WERI-Rb-1 (cell line): Measurements from ENCODE around the gene GANAB.
"Not testable (repeated sequence)": the region's sequence is repeated elsewhere in the genome, so short reads cannot be mapped to it uniquely, and the experiment has no call there.

Experiments
- DNase-seq: peaks from one replicate; pipeline ENCODE4 v3.0.0-alpha.2; 2020
- H3K27ac ChIP-seq: fragments of 250-450 bp; sonication (Bioruptor Pico); 2 replicates; pipeline ENCODE4 v1.5.1; 2020; ENCODE audit warnings: mild to moderate bottlenecking, moderate library complexity
- H3K27me3 ChIP-seq: fragments of 250-450 bp; sonication (Bioruptor Pico); 2 replicates; pipeline ENCODE4 v1.5.1; 2021; ENCODE audit warnings: mild to moderate bottlenecking, low read depth, moderate library complexity; ENCODE audit not compliant: insufficient read depth, severe bottlenecking
- H3K36me3 ChIP-seq: fragments of 250-450 bp; sonication (Bioruptor Pico); 2 replicates; pipeline ENCODE4 v1.5.1; 2020; ENCODE audit warnings: mild to moderate bottlenecking, moderate library complexity
- H3K4me3 ChIP-seq: 2 replicates; pipeline ENCODE4 v1.5.1; 2011; ENCODE audit warnings: low read depth, mild to moderate bottlenecking, control low read depth, low read length
- H3K9me3 ChIP-seq: fragments of 250-450 bp; sonication (Bioruptor Pico); 2 replicates; pipeline ENCODE4 v1.5.1; 2021; ENCODE audit warnings: mild to moderate bottlenecking, moderate library complexity; ENCODE audit not compliant: severe bottlenecking
- TF ChIP-seq, protein P1 (sequence below): IDR thresholded peaks from 2 replicates; pipeline ENCODE4 v1.5.1; 2011; ENCODE audit warnings: low read depth, mild to moderate bottlenecking, control low read depth, inconsistent platforms, low read length

Gene GANAB

DNA sequence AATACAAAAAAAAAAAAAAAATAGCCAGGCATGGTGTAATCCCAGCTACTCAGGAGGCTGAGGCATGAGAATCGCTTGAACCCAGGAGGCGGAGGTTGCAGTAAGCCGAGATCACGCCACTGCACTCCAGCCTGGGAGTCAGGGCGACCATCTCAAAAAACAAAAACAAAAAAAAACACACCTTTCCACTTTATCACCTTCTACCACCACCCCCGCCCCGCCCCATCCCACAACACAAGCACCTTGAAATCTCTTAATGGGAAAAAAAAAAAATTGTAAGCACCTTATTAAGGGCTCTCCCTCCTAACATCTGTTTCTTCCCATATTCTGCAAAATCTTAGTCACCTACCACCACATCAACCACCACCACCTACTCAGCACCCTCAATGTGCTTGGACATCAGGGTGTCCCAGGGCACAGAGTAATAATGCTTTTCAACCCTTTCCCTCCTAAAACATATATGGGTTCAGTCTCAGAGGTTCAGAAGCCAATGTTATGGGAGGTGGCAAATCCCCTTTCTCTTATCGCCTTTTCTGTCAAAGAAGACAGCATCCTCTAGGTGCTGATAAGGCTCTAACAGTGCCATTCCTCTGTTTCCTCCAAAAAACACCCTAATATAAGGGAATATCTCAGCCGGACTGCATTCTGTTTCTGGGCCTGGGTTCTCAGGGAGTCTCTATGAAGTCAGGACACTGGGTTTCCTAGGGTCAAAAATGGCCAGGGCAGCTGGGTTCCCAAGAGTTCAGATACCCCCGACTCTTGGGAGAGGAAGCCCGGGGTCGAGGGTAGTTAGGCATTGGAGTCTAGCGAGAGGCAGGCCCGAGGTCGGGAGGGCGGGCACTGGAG is 6.0 kb upstream of the GANAB start:
- H3K27ac ChIP-seq, result peak overlapping the region; percentile 93

DNA sequence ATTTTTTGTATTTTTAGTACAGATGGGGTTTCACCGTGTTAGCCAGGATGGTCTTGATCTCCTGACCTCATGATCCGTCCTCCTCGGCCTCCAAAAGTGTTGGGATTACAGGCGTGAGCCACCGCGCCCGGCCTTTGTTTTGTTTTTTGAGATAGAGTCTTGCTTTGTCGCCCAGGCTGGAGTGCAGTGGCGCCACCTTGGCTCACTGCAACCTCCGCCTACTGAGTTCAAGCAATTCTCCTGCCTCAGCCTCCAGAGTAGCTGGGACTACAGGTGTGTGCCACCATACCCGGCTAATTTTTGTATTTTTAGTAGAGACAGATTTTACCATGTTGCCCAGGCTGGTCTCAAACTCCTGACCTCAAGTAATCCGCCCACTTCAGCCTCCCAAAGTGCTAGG is 3.9 kb upstream of the GANAB start:
- not testable (repeated sequence) for H3K27ac ChIP-seq, H3K27me3 ChIP-seq, H3K4me3 ChIP-seq, H3K9me3 ChIP-seq, DNase-seq
- H3K36me3 ChIP-seq, result peaks cover 29% of the 10 kb centered on the region

More for the DNA sequence above, 6.0 kb upstream of the GANAB start:
- DNase-seq, result no peak
- H3K27me3 ChIP-seq, result no peaks in the 10 kb centered on the region
- peak overlapping the region; percentile 86 for H3K4me3 ChIP-seq
- TF ChIP-seq, protein P1, sequence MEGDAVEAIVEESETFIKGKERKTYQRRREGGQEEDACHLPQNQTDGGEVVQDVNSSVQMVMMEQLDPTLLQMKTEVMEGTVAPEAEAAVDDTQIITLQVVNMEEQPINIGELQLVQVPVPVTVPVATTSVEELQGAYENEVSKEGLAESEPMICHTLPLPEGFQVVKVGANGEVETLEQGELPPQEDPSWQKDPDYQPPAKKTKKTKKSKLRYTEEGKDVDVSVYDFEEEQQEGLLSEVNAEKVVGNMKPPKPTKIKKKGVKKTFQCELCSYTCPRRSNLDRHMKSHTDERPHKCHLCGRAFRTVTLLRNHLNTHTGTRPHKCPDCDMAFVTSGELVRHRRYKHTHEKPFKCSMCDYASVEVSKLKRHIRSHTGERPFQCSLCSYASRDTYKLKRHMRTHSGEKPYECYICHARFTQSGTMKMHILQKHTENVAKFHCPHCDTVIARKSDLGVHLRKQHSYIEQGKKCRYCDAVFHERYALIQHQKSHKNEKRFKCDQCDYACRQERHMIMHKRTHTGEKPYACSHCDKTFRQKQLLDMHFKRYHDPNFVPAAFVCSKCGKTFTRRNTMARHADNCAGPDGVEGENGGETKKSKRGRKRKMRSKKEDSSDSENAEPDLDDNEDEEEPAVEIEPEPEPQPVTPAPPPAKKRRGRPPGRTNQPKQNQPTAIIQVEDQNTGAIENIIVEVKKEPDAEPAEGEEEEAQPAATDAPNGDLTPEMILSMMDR, result no peak
- H3K9me3 ChIP-seq, result no peaks in the 10 kb centered on the region
- peaks cover 24% of the 10 kb centered on the region for H3K36me3 ChIP-seq

DNA sequence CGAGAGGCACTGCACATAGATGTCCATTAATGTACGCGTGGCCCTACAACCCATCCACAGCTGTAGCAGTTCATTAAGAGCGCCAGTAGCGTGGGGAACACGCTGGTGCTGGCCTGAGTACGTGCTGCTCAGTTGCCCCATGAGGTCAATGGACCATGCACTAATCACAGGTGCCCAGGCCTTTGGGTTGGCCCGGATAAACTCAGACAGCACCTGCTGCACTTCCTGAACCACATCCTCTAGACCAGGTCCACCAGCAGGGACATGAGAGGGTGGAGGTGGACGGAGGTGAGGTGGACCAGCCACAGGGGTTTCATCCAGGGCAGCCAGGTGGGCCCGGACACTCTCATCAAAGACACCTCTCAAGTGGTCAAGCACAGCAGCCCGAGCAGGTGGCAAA is 3.1 kb upstream of the GANAB start:
- no peak overlapping the region for H3K4me3 ChIP-seq
- H3K27me3 ChIP-seq, result no peaks in the 10 kb centered on the region
- TF ChIP-seq, protein P1, result no peak
- H3K36me3 ChIP-seq, result peaks cover 35% of the 10 kb centered on the region
- DNase-seq, result no peak
- no peaks in the 10 kb centered on the region for H3K9me3 ChIP-seq
- no peak overlapping the region for H3K27ac ChIP-seq

DNA sequence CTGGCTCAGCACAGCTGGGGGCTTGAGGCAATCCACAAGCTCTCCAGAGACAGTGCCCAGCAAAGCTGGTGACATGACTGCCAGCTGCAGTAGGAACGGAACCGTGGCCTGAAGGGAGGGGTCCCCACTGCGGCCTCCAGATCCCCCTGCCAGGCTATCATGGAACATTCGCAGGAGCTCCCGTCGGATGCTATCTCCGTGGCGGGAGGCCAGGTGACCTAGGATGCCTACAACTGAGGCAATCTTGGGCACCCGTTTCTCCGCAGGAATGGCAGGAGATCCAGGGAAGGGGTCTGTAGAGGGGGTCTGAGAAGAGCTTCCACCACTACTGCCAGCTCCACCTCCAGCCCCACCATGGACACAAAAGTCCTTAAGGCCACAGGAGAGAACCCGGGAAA is 2.6 kb upstream of the GANAB start:
- no peaks in the 10 kb centered on the region for H3K27me3 ChIP-seq
- H3K4me3 ChIP-seq, result no peak overlapping the region
- no peaks in the 10 kb centered on the region for H3K9me3 ChIP-seq
- peaks cover 38% of the 10 kb centered on the region for H3K36me3 ChIP-seq
- no peak overlapping the region for H3K27ac ChIP-seq
- no peak for DNase-seq
- TF ChIP-seq, protein P1, result no peak

DNA sequence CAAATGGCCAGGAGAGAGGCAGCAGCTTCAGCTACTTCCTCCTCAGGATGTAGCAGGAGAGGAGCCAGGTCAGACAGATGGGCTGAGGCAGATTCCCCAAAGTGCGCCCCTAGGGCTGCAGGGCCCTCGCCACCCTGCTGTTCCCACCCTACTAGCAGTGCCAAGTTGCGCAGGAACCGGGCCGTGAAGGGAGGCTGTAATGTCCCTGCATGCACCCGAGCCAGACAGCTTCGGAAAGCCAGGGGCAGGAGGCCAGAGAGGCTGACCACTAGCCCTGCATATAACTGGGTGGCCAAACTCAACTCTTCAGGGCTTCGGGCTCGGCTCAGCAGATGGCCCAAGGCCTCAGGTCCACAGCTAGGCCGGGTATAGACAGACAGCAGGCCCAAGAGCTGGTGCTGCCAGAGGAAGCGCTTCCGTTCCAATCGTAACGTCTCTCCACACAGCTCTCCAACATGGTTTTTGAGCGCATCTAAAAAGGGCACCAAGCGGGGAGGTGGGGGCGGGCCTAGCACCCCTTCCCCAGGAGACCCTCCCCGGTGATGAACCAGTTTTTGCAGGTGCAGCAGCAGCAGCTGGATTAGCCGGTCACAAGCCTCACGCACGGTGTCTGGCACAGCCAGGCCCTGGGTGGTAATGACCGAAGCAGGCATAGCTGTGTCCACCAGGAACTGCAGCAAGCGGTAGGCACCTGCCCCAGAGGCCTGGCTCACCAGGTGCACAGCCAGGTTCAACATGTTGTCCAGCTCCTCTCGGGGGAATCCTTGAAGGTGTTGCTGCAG is 2.0 kb upstream of the GANAB start:
- TF ChIP-seq, protein P1, result no peak

DNA sequence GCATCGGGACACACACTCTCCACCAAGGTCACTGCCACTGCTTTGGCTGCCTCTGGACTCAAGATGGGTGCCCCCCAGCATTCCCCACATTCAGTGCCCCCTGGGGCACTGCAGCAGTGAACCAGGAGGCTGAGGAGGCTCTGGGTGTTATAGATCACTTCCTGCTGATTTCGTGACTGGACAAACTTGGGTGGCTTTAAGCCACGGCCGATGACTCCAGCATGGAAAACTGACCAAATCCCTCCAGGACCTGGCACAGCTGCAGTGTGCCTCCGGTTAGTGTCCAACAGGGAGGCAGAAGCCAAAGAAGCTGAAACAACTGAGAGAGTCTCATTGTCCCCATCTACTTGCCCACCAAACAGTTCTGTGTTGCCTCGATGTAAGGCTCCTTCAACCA is 1.2 kb upstream of the GANAB start:
- Histone ChIP-seq H3K36me3 (peaks cover 52% of the 10 kb centered on the region), H3K9me3 (no peaks in the 10 kb centered on the region), H3K27ac (0 out of 2 replicates have a peak overlapping the region, but pooled peaks have one; percentile 6), H3K4me3 (no peak overlapping the region), H3K27me3 (no peaks in the 10 kb centered on the region)
- TF ChIP-seq, protein P1, result no peak
- DNase-seq, result no peak

More for the DNA sequence above, 2.0 kb upstream of the GANAB start:
- no peak for DNase-seq
- Histone ChIP-seq H3K9me3 (no peaks in the 10 kb centered on the region), H3K27ac (no peak overlapping the region), H3K27me3 (no peaks in the 10 kb centered on the region), H3K36me3 (peaks cover 44% of the 10 kb centered on the region), H3K4me3 (no peak overlapping the region)
